B cell (primary cell): ENCODE results near the gene SLC9A7. TPM values are rescaled to one million over a fixed set of nuclear protein-coding genes. Genes with fewer than 3 reads are reported as not detected.
A peak's percentile ranks its signal among the peaks of the same experiment; 100 is the strongest.

Experiments
- ATAC-seq: fragments of 200-7000 bp; cut with Tn5 transposase; one replicate; pipeline ENCODE4 v1.10.0; 2021; ENCODE audit warnings: low read depth, mild to moderate bottlenecking, moderate number of reproducible peaks, moderate library complexity
- CTCF ChIA-PET: fragments of 350-600 bp; sonication (Branson Sonifier 250); formaldehyde crosslinking; loops from one replicate; lab custom pipeline; 2021; ENCODE audit warnings: antibody characterized with exemption, inconsistent platforms; lab: Charles Lee
- POLR2A ChIA-PET: fragments of 350-600 bp; sonication (Branson Sonifier 250); formaldehyde crosslinking; loops from one replicate; lab custom pipeline; 2021; ENCODE audit warnings: antibody characterized with exemption; lab: Charles Lee
- DNase-seq: peaks from one replicate; pipeline ENCODE4 v3.0.0; 2013
- H2AFZ ChIP-seq: 2 replicates; pipeline ENCODE4 v1.6.1; 2012; ENCODE audit warnings: mild to moderate bottlenecking, low read depth, low read length; ENCODE audit not compliant: insufficient read depth, poor library complexity, severe bottlenecking
- H3K27ac ChIP-seq, 2 donors: 1 replicate in 1 of 2; 2 replicates in 1 of 2; pipeline ENCODE4 v1.5.1; 2012 to 2013; ENCODE audit warnings: low read length in 2 of 2, mild to moderate bottlenecking in 2 of 2, moderate library complexity in 1 of 2
- H3K27me3 ChIP-seq, 4 experiments: fragments of 200-600 bp in 1 of 4; sonication (generic) in 1 of 4; replicated peaks in 1 of 4; 1 replicate in 2 of 4; 2 replicates in 2 of 4; pipeline versions ENCODE4 v1.6.1 to v1.7.0; 2013 to 2016; ENCODE audit warnings: low read length in 3 of 4, mild to moderate bottlenecking in 2 of 4, mixed read lengths in 1 of 4, moderate library complexity in 1 of 4; ENCODE audit not compliant: insufficient read depth in 4 of 4, control insufficient read depth in 3 of 4; ENCODE audit errors: control extremely low read depth in 1 of 4
- H3K36me3 ChIP-seq, 2 experiments: replicated peaks in 1 of 2; 1 replicate in 1 of 2; 2 replicates in 1 of 2; pipeline versions ENCODE4 v1.6.1 to v1.7.1; 2013; ENCODE audit warnings: low read length in 1 of 2; ENCODE audit not compliant: insufficient read depth in 2 of 2, control insufficient read depth in 1 of 2; ENCODE audit errors: control extremely low read depth in 1 of 2, extremely low read depth in 1 of 2
- H3K4me1 ChIP-seq, 2 donors: fragments of 200-600 bp in 1 of 2; sonication (generic) in 1 of 2; 1 replicate in 1 of 2; 2 replicates in 1 of 2; pipeline versions ENCODE4 v1.5.1 to v1.6.1; 2013 to 2017; ENCODE audit warnings: low read length in 2 of 2; ENCODE audit not compliant: control insufficient read depth in 2 of 2, insufficient read depth in 2 of 2
- H3K4me2 ChIP-seq: replicated peaks from 2 replicates; pipeline ENCODE3; 2012; ENCODE audit warnings: mild to moderate bottlenecking, low read depth, low read length; ENCODE audit not compliant: poor library complexity, severe bottlenecking
- H3K4me3 ChIP-seq, 5 experiments: fragments of 200-600 bp in 1 of 5; sonication (generic) in 1 of 5; 1 replicate in 3 of 5; 2 replicates in 2 of 5; pipeline versions ENCODE4 v1.5.1 to v1.7.0; 2011 to 2016; ENCODE audit warnings: low read length in 4 of 5, mild to moderate bottlenecking in 4 of 5, low read depth in 2 of 5, control low read depth in 1 of 5, moderate library complexity in 1 of 5; ENCODE audit not compliant: insufficient read depth in 1 of 5; ENCODE audit errors: control extremely low read depth in 1 of 5, extremely low read depth in 1 of 5
- H3K79me2 ChIP-seq: fragments of 200-600 bp; sonication (generic); one replicate; pipeline ENCODE4 v1.6.0; 2016; ENCODE audit warnings: low read length; ENCODE audit not compliant: control insufficient read depth, insufficient read depth
- H3K9ac ChIP-seq: fragments of 200-600 bp; sonication (generic); 2 replicates; pipeline ENCODE4 v1.6.1; 2017; ENCODE audit warnings: mild to moderate bottlenecking, low read length, moderate library complexity
- H3K9me3 ChIP-seq, 3 donors: one replicate each; pipeline versions ENCODE4 v1.6.1 to v1.7.1; 2013; ENCODE audit warnings: low read length in 2 of 3; ENCODE audit not compliant: control insufficient read depth in 2 of 3, insufficient read depth in 1 of 3; ENCODE audit errors: control extremely low read depth in 1 of 3
- H4K20me1 ChIP-seq: 2 replicates; pipeline ENCODE4 v1.6.0; 2012; ENCODE audit warnings: mild to moderate bottlenecking, low read length; ENCODE audit not compliant: insufficient read depth, control insufficient read depth, poor library complexity, severe bottlenecking
- H3K27ac Mint-ChIP-seq: one replicate; pipeline ENCODE4 v1.8.0; 2021; ENCODE audit warnings: mixed read lengths
- H3K27me3 Mint-ChIP-seq: one replicate; pipeline ENCODE4 v1.8.0; 2021; ENCODE audit warnings: mixed read lengths
- H3K4me1 Mint-ChIP-seq: one replicate; pipeline ENCODE4 v1.8.0; 2021; ENCODE audit warnings: mixed read lengths
- H3K4me3 Mint-ChIP-seq: one replicate; pipeline ENCODE4 v1.8.0; 2021; ENCODE audit warnings: mixed read lengths
- H3K9me3 Mint-ChIP-seq: one replicate; pipeline ENCODE4 v1.8.0; 2022; ENCODE audit warnings: mixed read lengths; ENCODE audit not compliant: insufficient read depth
- CTCF ChIP-seq: fragments of 200-600 bp; IDR thresholded peaks from one replicate; pipeline ENCODE4 v1.8.0; 2022; ENCODE audit warnings: antibody characterized with exemption, mild to moderate bottlenecking
- EZH2 ChIP-seq: IDR thresholded peaks from 2 replicates; pipeline ENCODE4 v1.6.1; 2012; ENCODE audit warnings: borderline replicate concordance, low read depth, mild to moderate bottlenecking, moderate library complexity, low read length; ENCODE audit not compliant: insufficient read depth, poor library complexity, severe bottlenecking
- WGBS: methylation state at CpG from one replicate; pipeline ENCODE4 v1.1.5; 2013; ENCODE audit warnings: missing lambda C conversion rate; ENCODE audit not compliant: insufficient coverage; 5-methylcytosine and 5-hydroxymethylcytosine counted together
- intact Hi-C: fragments of 100-400 bp; cut with micrococcal nuclease; formaldehyde crosslinking; loops from one replicate; pipeline ENCODE4 v1.10.0; 2022
- polyA plus RNA-seq: library from polyadenylated mRNA; depleted of rRNA; stranded (reverse); fragments of >200 nt; gene quantifications from 2 replicates; pipeline ENCODE4 v1.2.3, GENCODE V29; 2012
- total RNA-seq, 2 donors: library from RNA; stranded (reverse); fragments of 120-200 nt in 1 of 2; gene quantifications; 1 replicate in 1 of 2; 2 replicates in 1 of 2; pipeline versions ENCODE4 v1.2.3 to v1.2.4, GENCODE V29; 2013 to 2022

SLC9A7 gene
- total and polyA plus RNA-seq, 2 donors (not counting 1 experiment from before 2014, with no cell fraction given), result 24.9 to 53.2 TPM

GRCh38 chrX:46649421-46650260 is 109.3 kb downstream of the SLC9A7 start:
- Histone ChIP-seq H3K27ac (peak overlapping the region in 1 of 2 donors; percentile 10), H2AFZ (no peak overlapping the region), H3K4me1 (peaks cover 39 to 42% of the 10 kb centered on the region in 2 donors), H3K9me3 (no peaks in the 10 kb centered on the region), H3K79me2 (no peaks in the 10 kb centered on the region), H3K4me2 (peak overlapping the region; percentile 44), H3K4me3 (no peak overlapping the region), H3K9ac (peak overlapping the region; percentile 3), H3K27me3 (no peaks in the 10 kb centered on the region), H3K36me3 (peaks cover 0 to 28% of the 10 kb centered on the region in 2 experiments), H4K20me1 (peaks cover 5% of the 10 kb centered on the region)
- 41% methylated on average over 4 of the region's 7 CpGs for WGBS
- TF ChIP-seq EZH2 (no peak), CTCF (no peak)
- peak; percentile 14 for DNase-seq
- ChIA-PET CTCF (no interaction called here), POLR2A (no interaction called here)
- intact Hi-C loops, result no loop called here
- peaks cover 44% of the 10 kb centered on the region for H3K4me1 Mint-ChIP-seq
- no peaks in the 10 kb centered on the region for H3K9me3 Mint-ChIP-seq
- peak overlapping the region; percentile 32 for H3K4me3 Mint-ChIP-seq
- ATAC-seq, result peak; percentile 43
- H3K27ac Mint-ChIP-seq, result peak overlapping the region; percentile 80
- H3K27me3 Mint-ChIP-seq, result no peaks in the 10 kb centered on the region

DNA sequence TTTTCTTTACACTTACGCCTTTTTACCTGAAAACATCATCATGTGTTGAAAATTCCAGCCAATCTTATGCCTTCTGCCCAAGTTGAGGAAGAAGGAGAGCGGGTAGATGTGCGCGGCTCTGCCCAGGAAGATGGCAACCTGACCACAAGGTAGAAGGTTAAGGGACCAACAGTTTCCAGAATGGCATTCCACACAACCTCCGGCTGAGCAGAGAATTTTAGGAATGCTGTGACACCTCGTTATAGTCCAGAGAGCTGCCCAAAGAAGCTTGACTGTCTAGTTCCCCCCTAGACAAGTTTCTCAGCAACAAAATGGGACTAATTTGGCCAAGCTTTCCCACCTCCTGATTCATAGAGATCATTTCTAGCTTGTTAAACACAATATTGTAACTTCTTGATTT is 110.3 kb downstream of the SLC9A7 start:
- ATAC-seq (no peak), DNase-seq (no peak)
- Mint-ChIP-seq H3K4me1 (peaks cover 53% of the 10 kb centered on the region), H3K27me3 (no peaks in the 10 kb centered on the region), H3K4me3 (no peak overlapping the region), H3K9me3 (no peaks in the 10 kb centered on the region), H3K27ac (no peak overlapping the region)
- TF ChIP-seq CTCF, result no peak
- TF ChIP-seq EZH2, result no peak
- Histone ChIP-seq H3K27me3 (no peaks in the 10 kb centered on the region), H3K9me3 (no peaks in the 10 kb centered on the region), H4K20me1 (peaks cover 5% of the 10 kb centered on the region), H3K9ac (no peak overlapping the region), H3K27ac (no peak overlapping the region), H3K4me1 (peaks cover 44 to 45% of the 10 kb centered on the region in 2 donors), H3K4me3 (no peak overlapping the region), H3K4me2 (no peak overlapping the region), H2AFZ (no peak overlapping the region), H3K79me2 (no peaks in the 10 kb centered on the region), H3K36me3 (peaks cover 0 to 28% of the 10 kb centered on the region in 2 experiments)
- CTCF ChIA-PET, result no interaction called here
- WGBS, result 92% methylated on average over 2 of the region's 6 CpGs
- intact Hi-C loops, result no loop called here
- POLR2A ChIA-PET, result no interaction called here
